Subcutaneous abdominal adipose tissue (tissue), 5 donors: ENCODE measurements around the gene AIG1.
"Not testable (repeated sequence)": the region's sequence is repeated elsewhere in the genome, so short reads cannot be mapped to it uniquely, and the experiment has no call there.

ENCODE experiments used
- H3K27ac ChIP-seq: one replicate; pipeline ENCODE4 v1.7.0; 2013; ENCODE audit warnings: low read depth, mild to moderate bottlenecking, inconsistent platforms, low read length, moderate library complexity
- H3K27me3 ChIP-seq, 5 donors: one replicate each; pipeline ENCODE4 v1.7.0; 2013; ENCODE audit warnings: low read length in 5 of 5, inconsistent platforms in 1 of 5; ENCODE audit not compliant: control insufficient read depth in 5 of 5, insufficient read depth in 4 of 5
- H3K36me3 ChIP-seq, 5 donors: one replicate each; pipeline ENCODE4 v1.7.0; 2013; ENCODE audit warnings: low read length in 5 of 5; ENCODE audit not compliant: control insufficient read depth in 5 of 5, insufficient read depth in 5 of 5
- H3K4me1 ChIP-seq, 5 donors: one replicate each; pipeline ENCODE4 v1.7.0; 2013; ENCODE audit warnings: low read length in 5 of 5, mild to moderate bottlenecking in 3 of 5, moderate library complexity in 1 of 5; ENCODE audit not compliant: control insufficient read depth in 5 of 5, insufficient read depth in 5 of 5
- H3K4me3 ChIP-seq, 5 donors: one replicate each; pipeline ENCODE4 v1.7.0; 2013; ENCODE audit warnings: low read length in 5 of 5, low read depth in 1 of 5
- H3K9ac ChIP-seq, 5 donors: one replicate each; pipeline ENCODE4 v1.7.0; 2013; ENCODE audit warnings: low read length in 5 of 5, mild to moderate bottlenecking in 4 of 5, moderate library complexity in 3 of 5
- H3K9me3 ChIP-seq, 5 donors: one replicate each; pipeline ENCODE4 v1.7.0; 2013; ENCODE audit warnings: low read length in 5 of 5; ENCODE audit not compliant: control insufficient read depth in 5 of 5
- donor health status: healthy.
- donor health status: healthy.
- donor health status: healthy.
- donor health status: healthy.
- donor health status: healthy.

AIG1 gene

GRCh38 chr6:143064951-143065683, 4.4 kb downstream of the AIG1 start:
- H3K36me3 ChIP-seq = no peaks in the 10 kb centered on the region
- no peaks in the 10 kb centered on the region for H3K9me3 ChIP-seq
- H3K4me3 ChIP-seq = no peak overlapping the region
- peaks cover 0 to 26% (median 16%) of the 10 kb centered on the region in 5 donors for H3K4me1 ChIP-seq
- H3K27me3 ChIP-seq = no peaks in the 10 kb centered on the region
- no peak overlapping the region for H3K9ac ChIP-seq
- H3K27ac ChIP-seq = no peak overlapping the region

GRCh38 chr6:143068001-143068400, 7.3 kb downstream of the AIG1 start:
- Histone ChIP-seq H3K27ac (no peak overlapping the region), H3K4me3 (no peak overlapping the region), H3K36me3 (no peaks in the 10 kb centered on the region), H3K4me1 (peaks cover 0 to 8% (median 0%) of the 10 kb centered on the region in 5 donors), H3K27me3 (no peaks in the 10 kb centered on the region), H3K9me3 (no peaks in the 10 kb centered on the region), H3K9ac (no peak overlapping the region)

DNA sequence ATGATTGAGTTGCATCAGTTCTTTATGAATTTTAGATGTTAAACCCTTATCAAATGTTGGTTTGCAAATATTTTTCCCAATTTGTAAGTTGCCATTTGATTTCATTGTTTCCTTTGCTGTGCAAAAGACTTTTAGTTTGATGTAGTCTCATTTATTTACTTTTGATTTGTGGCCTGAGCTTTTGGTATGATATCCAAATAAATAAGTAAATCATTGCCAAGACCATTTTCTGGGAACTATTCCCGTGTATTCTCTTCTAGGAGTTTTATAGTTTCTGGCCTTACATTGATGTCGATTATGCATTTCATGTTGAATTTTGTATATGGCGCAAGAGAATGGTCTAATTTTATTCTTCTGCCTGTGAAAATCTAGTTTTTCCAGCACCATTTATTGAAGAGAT, 13.4 kb downstream of the AIG1 start:
- peaks cover 0 to 3% (median 0%) of the 10 kb centered on the region in 5 donors for H3K4me1 ChIP-seq
- H3K27me3 ChIP-seq = no peaks in the 10 kb centered on the region
- peaks cover 0 to 7% (median 0%) of the 10 kb centered on the region in 5 donors for H3K9me3 ChIP-seq
- H3K27ac ChIP-seq = no peak overlapping the region
- H3K9ac ChIP-seq = no peak overlapping the region
- H3K4me3 ChIP-seq = no peak overlapping the region
- H3K36me3 ChIP-seq = no peaks in the 10 kb centered on the region

GRCh38 chr6:143074670-143075318, 14.1 kb downstream of the AIG1 start:
- Histone ChIP-seq H3K36me3 (no peaks in the 10 kb centered on the region), H3K4me1 (peaks cover 0 to 3% (median 0%) of the 10 kb centered on the region in 5 donors), H3K27ac (peak overlapping the region; percentile 20), H3K9ac (no peak overlapping the region), H3K9me3 (peaks cover 0 to 7% (median 0%) of the 10 kb centered on the region in 5 donors), H3K27me3 (no peaks in the 10 kb centered on the region), H3K4me3 (no peak overlapping the region)

DNA sequence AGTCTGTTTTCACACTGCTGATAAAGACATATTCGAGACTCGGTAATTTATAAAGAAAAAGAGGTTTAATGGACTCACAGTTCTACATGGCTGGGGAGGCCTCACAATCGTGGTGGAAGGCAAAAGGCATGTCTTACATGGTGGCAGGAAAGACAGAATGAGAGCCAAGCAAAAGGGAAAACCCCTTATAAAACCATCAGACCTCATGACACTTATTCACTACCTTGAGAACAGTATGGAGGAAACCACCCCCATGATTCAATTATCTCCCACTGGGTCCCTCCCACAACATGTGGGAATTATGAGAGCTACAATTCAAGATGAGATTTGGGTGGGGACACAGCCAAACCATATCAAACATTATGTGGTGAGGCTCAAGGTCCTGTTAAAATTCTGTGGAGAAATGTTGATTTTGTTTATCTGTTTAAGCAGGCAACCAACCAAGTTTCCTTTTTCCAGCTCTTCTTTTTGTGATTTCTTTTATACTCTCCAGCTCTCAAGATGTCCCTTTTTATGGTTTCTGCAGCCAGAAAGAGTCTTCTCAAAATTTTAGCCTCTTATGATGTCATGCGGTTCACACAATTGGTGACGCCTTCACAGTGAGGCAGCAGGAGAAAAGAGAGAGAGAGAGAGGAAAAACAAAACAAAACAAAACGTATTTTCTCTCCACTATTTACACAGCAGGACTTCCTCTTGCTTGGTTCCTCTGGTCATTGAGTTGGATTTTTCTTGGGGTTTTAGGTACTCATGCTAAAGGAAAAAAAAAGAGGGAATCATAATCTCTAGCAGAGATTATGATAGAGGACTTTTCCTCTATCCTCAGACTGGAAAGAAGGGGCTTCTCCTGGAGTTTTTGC, 18.0 kb downstream of the AIG1 start:
- H3K9me3 ChIP-seq = peaks cover 0 to 7% (median 0%) of the 10 kb centered on the region in 5 donors
- H3K4me1 ChIP-seq = peaks cover 0 to 3% (median 0%) of the 10 kb centered on the region in 5 donors
- H3K9ac ChIP-seq = no peak overlapping the region
- H3K4me3 ChIP-seq = no peak overlapping the region
- H3K36me3 ChIP-seq = no peaks in the 10 kb centered on the region
- no peak overlapping the region for H3K27ac ChIP-seq
- no peaks in the 10 kb centered on the region for H3K27me3 ChIP-seq

DNA sequence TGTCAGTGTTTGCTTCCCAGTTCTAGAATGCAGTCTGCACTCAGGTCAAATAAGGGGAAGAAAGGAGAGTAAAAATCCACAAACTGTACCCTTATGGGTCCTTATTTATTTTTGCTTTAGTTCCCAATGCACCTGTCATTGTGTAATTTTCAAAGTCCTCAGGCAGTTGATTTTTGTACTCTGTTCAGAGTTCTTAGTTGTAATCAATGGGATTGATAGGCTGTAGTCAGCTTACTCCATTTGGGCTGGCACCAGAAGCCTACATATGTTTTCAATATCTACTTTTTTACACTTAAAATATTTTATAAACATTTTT, 18.6 kb downstream of the AIG1 start:
- Histone ChIP-seq H3K9me3 (peaks cover 0 to 5% (median 0%) of the 10 kb centered on the region in 5 donors), H3K27me3 (no peaks in the 10 kb centered on the region), H3K36me3 (no peaks in the 10 kb centered on the region), H3K4me3 (no peak overlapping the region), H3K9ac (no peak overlapping the region), H3K27ac (no peak overlapping the region), H3K4me1 (peaks cover 0 to 3% (median 0%) of the 10 kb centered on the region in 5 donors)

- not testable (repeated sequence) for H3K4me1 ChIP-seq, H3K9ac ChIP-seq, H3K27ac ChIP-seq, H3K36me3 ChIP-seq, H3K27me3 ChIP-seq, H3K9me3 ChIP-seq, H3K4me3 ChIP-seq
These were observed 21.6 kb downstream of the AIG1 start for GRCh38 chr6:143082274-143082673.

- not testable (repeated sequence) for H3K9me3 ChIP-seq, H3K9ac ChIP-seq, H3K4me1 ChIP-seq, H3K4me3 ChIP-seq, H3K27ac ChIP-seq, H3K36me3 ChIP-seq, H3K27me3 ChIP-seq
These were observed 23.3 kb downstream of the AIG1 start for GRCh38 chr6:143084019-143084418.

GRCh38 chr6:143087335-143087734, 26.6 kb downstream of the AIG1 start:
- H3K9me3 ChIP-seq, H3K36me3 ChIP-seq, H3K27ac ChIP-seq, H3K9ac ChIP-seq, H3K4me1 ChIP-seq, H3K4me3 ChIP-seq, H3K27me3 ChIP-seq: not testable (repeated sequence)

- H3K9me3 ChIP-seq = no peaks in the 10 kb centered on the region
- H3K27me3 ChIP-seq = no peaks in the 10 kb centered on the region
- H3K27ac ChIP-seq = no peak overlapping the region
- no peak overlapping the region for H3K4me3 ChIP-seq
- H3K4me1 ChIP-seq = no peaks in the 10 kb centered on the region
- H3K36me3 ChIP-seq = no peaks in the 10 kb centered on the region
- no peak overlapping the region for H3K9ac ChIP-seq
These were observed 27.2 kb downstream of the AIG1 start for GRCh38 chr6:143087856-143088255.
